WTC11 (cell line): ENCODE measurements around the gene ABCG8. TPM values are rescaled to one million over a fixed set of nuclear protein-coding genes. Genes with fewer than 3 reads are reported as not detected.

Source experiments
- ATAC-seq: fragments of 200-7000 bp; cut with Tn5 transposase; 2 replicates; pipeline ENCODE4 v1.10.0; 2021; ENCODE audit warnings: mild to moderate bottlenecking, moderate library complexity
- CTCF ChIA-PET: fragments of 300-600 bp; sonication (Branson Sonifier 250); formaldehyde crosslinking; loops from one replicate; lab custom pipeline; 2021; ENCODE audit warnings: antibody characterized with exemption; lab: Charles Lee
- POLR2A ChIA-PET: fragments of 350-600 bp; sonication (Branson Sonifier 250); formaldehyde crosslinking; loops from one replicate; lab custom pipeline; 2021; ENCODE audit warnings: antibody characterized with exemption; lab: Charles Lee
- DNase-seq: peaks from one replicate; pipeline ENCODE4 v3.0.0; 2021; ENCODE audit warnings: low spot score
- H3K27ac Mint-ChIP-seq: 2 replicates; pipeline ENCODE4 v1.8.0; 2021; ENCODE audit warnings: mixed read lengths
- H3K27me3 Mint-ChIP-seq: 2 replicates; pipeline ENCODE4 v1.8.0; 2021; ENCODE audit warnings: low read depth, mild to moderate bottlenecking, moderate library complexity, mixed read lengths
- H3K36me3 Mint-ChIP-seq: 2 replicates; pipeline ENCODE4 v1.8.0; 2021; ENCODE audit warnings: mixed read lengths
- H3K4me1 Mint-ChIP-seq: 2 replicates; pipeline ENCODE4 v1.8.0; 2022; ENCODE audit warnings: mixed read lengths
- H3K4me3 Mint-ChIP-seq: 2 replicates; pipeline ENCODE4 v1.8.0; 2021; ENCODE audit warnings: mild to moderate bottlenecking, moderate library complexity, mixed read lengths
- H3K9me3 Mint-ChIP-seq: 2 replicates; pipeline ENCODE4 v1.8.0; 2021; ENCODE audit warnings: mixed read lengths
- ARID4B ChIP-seq: sonication (generic); formaldehyde crosslinking; IDR thresholded peaks from 2 replicates; pipeline ENCODE4 v1.8.0; 2023; ENCODE audit warnings: missing genetic modification reagents, mild to moderate bottlenecking, borderline replicate concordance
- ATF3 ChIP-seq: sonication (generic); formaldehyde crosslinking; conservative IDR thresholded peaks from 2 replicates; pipeline ENCODE4 v1.8.1; 2022; ENCODE audit warnings: mild to moderate bottlenecking, missing genetic modification reagents
- ATF6 ChIP-seq: sonication (generic); formaldehyde crosslinking; IDR thresholded peaks from 2 replicates; pipeline ENCODE4 v1.8.1; 2023; ENCODE audit warnings: mild to moderate bottlenecking, missing genetic modification reagents
- CREM ChIP-seq: sonication (generic); formaldehyde crosslinking; IDR thresholded peaks from 2 replicates; pipeline ENCODE4 v1.8.1; 2022; ENCODE audit warnings: mild to moderate bottlenecking, missing genetic modification reagents, moderate library complexity
- FOXJ3 ChIP-seq: sonication (generic); formaldehyde crosslinking; IDR thresholded peaks from 2 replicates; pipeline ENCODE4 v1.9.0; 2021; ENCODE audit warnings: missing genetic modification reagents, mild to moderate bottlenecking, borderline replicate concordance
- GTF2I ChIP-seq: fragments of 250-450 bp; sonication (Bioruptor Pico); conservative IDR thresholded peaks from 2 replicates; pipeline ENCODE4 v1.4.0; 2021; ENCODE audit warnings: mild to moderate bottlenecking
- JUN ChIP-seq: sonication (generic); formaldehyde crosslinking; IDR thresholded peaks from 2 replicates; pipeline ENCODE4 v1.8.0; 2023; ENCODE audit warnings: mild to moderate bottlenecking, missing genetic modification reagents
- KAT7 ChIP-seq: sonication (generic); formaldehyde crosslinking; IDR thresholded peaks from 2 replicates; pipeline ENCODE4 v1.8.1; 2023; ENCODE audit warnings: missing genetic modification reagents, mild to moderate bottlenecking, borderline replicate concordance
- MXD4 ChIP-seq: fragments of 250-450 bp; sonication (Bioruptor Pico); IDR thresholded peaks from 2 replicates; pipeline ENCODE4 v1.8.0; 2021; ENCODE audit warnings: mild to moderate bottlenecking, moderate library complexity, borderline replicate concordance
- NR2C2 ChIP-seq: sonication (generic); formaldehyde crosslinking; IDR thresholded peaks from 2 replicates; pipeline ENCODE4 v1.8.0; 2022; ENCODE audit warnings: mild to moderate bottlenecking, missing genetic modification reagents
- NR3C1 ChIP-seq: sonication (generic); formaldehyde crosslinking; conservative IDR thresholded peaks from 2 replicates; pipeline ENCODE4 v1.8.1; 2023; ENCODE audit warnings: low read depth, mild to moderate bottlenecking, missing genetic modification reagents
- RORB ChIP-seq: fragments of 250-450 bp; sonication (Bioruptor Pico); IDR thresholded peaks from 2 replicates; pipeline ENCODE4 v1.9.0; 2021; ENCODE audit warnings: mild to moderate bottlenecking
- SP1 ChIP-seq: sonication (generic); formaldehyde crosslinking; conservative IDR thresholded peaks from 2 replicates; pipeline ENCODE4 v1.8.1; 2022; ENCODE audit warnings: missing genetic modification reagents
- TCF7 ChIP-seq: sonication (generic); formaldehyde crosslinking; IDR thresholded peaks from 2 replicates; pipeline ENCODE4 v1.8.0; 2022; ENCODE audit warnings: mild to moderate bottlenecking, low read depth, missing genetic modification reagents, moderate library complexity
- ZNF512 ChIP-seq: sonication (generic); formaldehyde crosslinking; IDR thresholded peaks from 2 replicates; pipeline ENCODE4 v1.8.1; 2022; ENCODE audit warnings: missing genetic modification reagents, borderline replicate concordance
- total RNA-seq: library from RNA; stranded (reverse); gene quantifications from 3 replicates; pipeline ENCODE4 v1.2.3, GENCODE V29; 2021
- TF ChIP-seq, protein P1 (sequence below): fragments of 200-600 bp; IDR thresholded peaks from 2 replicates; pipeline ENCODE4 v1.8.0; 2022; ENCODE audit warnings: antibody characterized with exemption
- TF ChIP-seq, protein P2 (sequence below): sonication (generic); formaldehyde crosslinking; IDR thresholded peaks from 2 replicates; pipeline ENCODE4 v1.8.1; 2023; ENCODE audit warnings: mild to moderate bottlenecking, missing genetic modification reagents, borderline replicate concordance

ABCG8 gene
- total RNA-seq, 1 experiment from 2014 or later: not detected

- peaks cover 41% of the 10 kb centered on the region for H3K27me3 Mint-ChIP-seq
- H3K4me3 Mint-ChIP-seq: no peak overlapping the region
- no peaks in the 10 kb centered on the region for H3K4me1 Mint-ChIP-seq
- ChIA-PET POLR2A (no interaction called here), CTCF (no interaction called here)
- TF ChIP-seq RORB (no peak), GTF2I (CRISPR knock-in tag) (no peak), TCF7 (CRISPR knock-in tag) (no peak), NR3C1 (no peak), MXD4 (no peak), ATF3 (CRISPR knock-in tag) (no peak), CREM (CRISPR knock-in tag) (no peak), ARID4B (CRISPR knock-in tag) (no peak), NR2C2 (CRISPR knock-in tag) (no peak), SP1 (CRISPR knock-in tag) (no peak), KAT7 (CRISPR knock-in tag) (no peak), ATF6 (CRISPR knock-in tag) (no peak), ZNF512 (CRISPR knock-in tag) (no peak), JUN (CRISPR knock-in tag) (no peak), FOXJ3 (no peak)
- TF ChIP-seq, protein P1, sequence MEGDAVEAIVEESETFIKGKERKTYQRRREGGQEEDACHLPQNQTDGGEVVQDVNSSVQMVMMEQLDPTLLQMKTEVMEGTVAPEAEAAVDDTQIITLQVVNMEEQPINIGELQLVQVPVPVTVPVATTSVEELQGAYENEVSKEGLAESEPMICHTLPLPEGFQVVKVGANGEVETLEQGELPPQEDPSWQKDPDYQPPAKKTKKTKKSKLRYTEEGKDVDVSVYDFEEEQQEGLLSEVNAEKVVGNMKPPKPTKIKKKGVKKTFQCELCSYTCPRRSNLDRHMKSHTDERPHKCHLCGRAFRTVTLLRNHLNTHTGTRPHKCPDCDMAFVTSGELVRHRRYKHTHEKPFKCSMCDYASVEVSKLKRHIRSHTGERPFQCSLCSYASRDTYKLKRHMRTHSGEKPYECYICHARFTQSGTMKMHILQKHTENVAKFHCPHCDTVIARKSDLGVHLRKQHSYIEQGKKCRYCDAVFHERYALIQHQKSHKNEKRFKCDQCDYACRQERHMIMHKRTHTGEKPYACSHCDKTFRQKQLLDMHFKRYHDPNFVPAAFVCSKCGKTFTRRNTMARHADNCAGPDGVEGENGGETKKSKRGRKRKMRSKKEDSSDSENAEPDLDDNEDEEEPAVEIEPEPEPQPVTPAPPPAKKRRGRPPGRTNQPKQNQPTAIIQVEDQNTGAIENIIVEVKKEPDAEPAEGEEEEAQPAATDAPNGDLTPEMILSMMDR: no peak
- TF ChIP-seq, protein P2, sequence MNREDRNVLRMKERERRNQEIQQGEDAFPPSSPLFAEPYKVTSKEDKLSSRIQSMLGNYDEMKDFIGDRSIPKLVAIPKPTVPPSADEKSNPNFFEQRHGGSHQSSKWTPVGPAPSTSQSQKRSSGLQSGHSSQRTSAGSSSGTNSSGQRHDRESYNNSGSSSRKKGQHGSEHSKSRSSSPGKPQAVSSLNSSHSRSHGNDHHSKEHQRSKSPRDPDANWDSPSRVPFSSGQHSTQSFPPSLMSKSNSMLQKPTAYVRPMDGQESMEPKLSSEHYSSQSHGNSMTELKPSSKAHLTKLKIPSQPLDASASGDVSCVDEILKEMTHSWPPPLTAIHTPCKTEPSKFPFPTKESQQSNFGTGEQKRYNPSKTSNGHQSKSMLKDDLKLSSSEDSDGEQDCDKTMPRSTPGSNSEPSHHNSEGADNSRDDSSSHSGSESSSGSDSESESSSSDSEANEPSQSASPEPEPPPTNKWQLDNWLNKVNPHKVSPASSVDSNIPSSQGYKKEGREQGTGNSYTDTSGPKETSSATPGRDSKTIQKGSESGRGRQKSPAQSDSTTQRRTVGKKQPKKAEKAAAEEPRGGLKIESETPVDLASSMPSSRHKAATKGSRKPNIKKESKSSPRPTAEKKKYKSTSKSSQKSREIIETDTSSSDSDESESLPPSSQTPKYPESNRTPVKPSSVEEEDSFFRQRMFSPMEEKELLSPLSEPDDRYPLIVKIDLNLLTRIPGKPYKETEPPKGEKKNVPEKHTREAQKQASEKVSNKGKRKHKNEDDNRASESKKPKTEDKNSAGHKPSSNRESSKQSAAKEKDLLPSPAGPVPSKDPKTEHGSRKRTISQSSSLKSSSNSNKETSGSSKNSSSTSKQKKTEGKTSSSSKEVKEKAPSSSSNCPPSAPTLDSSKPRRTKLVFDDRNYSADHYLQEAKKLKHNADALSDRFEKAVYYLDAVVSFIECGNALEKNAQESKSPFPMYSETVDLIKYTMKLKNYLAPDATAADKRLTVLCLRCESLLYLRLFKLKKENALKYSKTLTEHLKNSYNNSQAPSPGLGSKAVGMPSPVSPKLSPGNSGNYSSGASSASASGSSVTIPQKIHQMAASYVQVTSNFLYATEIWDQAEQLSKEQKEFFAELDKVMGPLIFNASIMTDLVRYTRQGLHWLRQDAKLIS (CRISPR knock-in tag): no peak
- ATAC-seq (no peak), DNase-seq (no peak)
- no peaks in the 10 kb centered on the region for H3K9me3 Mint-ChIP-seq
- no peak overlapping the region for H3K27ac Mint-ChIP-seq
- H3K36me3 Mint-ChIP-seq: no peaks in the 10 kb centered on the region
Measured at GRCh38 chr2:43872151-43872550, 33.4 kb downstream of the ABCG8 start.
